Fibroblast of lung (primary cell): ENCODE results near the gene VTI1A. TPM values are rescaled to one million over a fixed set of nuclear protein-coding genes. Genes with fewer than 3 reads are reported as not detected.

ENCODE experiments used
- DNase-seq, 2 donors: peaks; one replicate each; pipeline versions ENCODE4 v3.0.0 to v3.0.0-alpha.2; 2010; ENCODE audit warnings: low read depth in 2 of 2
- H2AFZ ChIP-seq: 2 replicates; pipeline ENCODE4 v1.5.1; 2012; ENCODE audit warnings: low read length, control low read depth, inconsistent platforms
- H3K27ac ChIP-seq: 2 replicates; pipeline ENCODE4 v1.5.1; 2011; ENCODE audit warnings: low read length, control low read depth; ENCODE audit not compliant: insufficient read depth
- H3K27me3 ChIP-seq: 2 replicates; pipeline ENCODE4 v1.5.1; 2011; ENCODE audit warnings: mild to moderate bottlenecking, low read length; ENCODE audit not compliant: control insufficient read depth, insufficient read depth
- H3K36me3 ChIP-seq: 2 replicates; pipeline ENCODE4 v1.5.1; 2011; ENCODE audit warnings: low read length; ENCODE audit not compliant: control insufficient read depth, insufficient read depth
- H3K4me1 ChIP-seq: 2 replicates; pipeline ENCODE4 v1.5.1; 2011; ENCODE audit warnings: low read length; ENCODE audit not compliant: control insufficient read depth, insufficient read depth; ENCODE audit errors: extremely low read depth
- H3K4me2 ChIP-seq: 2 replicates; pipeline ENCODE4 v1.5.1; 2011; ENCODE audit warnings: low read length, control low read depth; ENCODE audit not compliant: insufficient read depth; ENCODE audit errors: extremely low read depth
- H3K4me3 ChIP-seq, 4 experiments: fragments of 200-600 bp in 1 of 4; sonication (generic) in 1 of 4; replicated peaks in 1 of 4; 2 replicates each; pipeline ENCODE4 v1.5.1; 2011 to 2016; ENCODE audit warnings: low read length in 4 of 4, low read depth in 3 of 4, mild to moderate bottlenecking in 3 of 4, control low read depth in 2 of 4, inconsistent platforms in 1 of 4, mixed read lengths in 1 of 4; ENCODE audit not compliant: insufficient read depth in 1 of 4; ENCODE audit errors: control extremely low read depth in 1 of 4
- H3K79me2 ChIP-seq: 2 replicates; pipeline ENCODE4 v1.5.1; 2012; ENCODE audit warnings: mild to moderate bottlenecking, low read length, inconsistent platforms; ENCODE audit not compliant: control insufficient read depth, insufficient read depth
- H3K9ac ChIP-seq: 2 replicates; pipeline ENCODE4 v1.5.1; 2011; ENCODE audit warnings: mild to moderate bottlenecking, low read length, control low read depth; ENCODE audit not compliant: insufficient read depth
- H3K9me3 ChIP-seq: 2 replicates; pipeline ENCODE4 v1.5.1; 2012; ENCODE audit warnings: low read depth, low read length; ENCODE audit not compliant: control insufficient read depth, insufficient read depth
- H4K20me1 ChIP-seq: 2 replicates; pipeline ENCODE4 v1.5.1; 2011; ENCODE audit warnings: low read length; ENCODE audit not compliant: control insufficient read depth, insufficient read depth; ENCODE audit errors: extremely low read depth
- EZH2 ChIP-seq: IDR thresholded peaks from 2 replicates; pipeline ENCODE4 v1.5.1; 2012; ENCODE audit warnings: low read length, control low read depth, mild to moderate bottlenecking; ENCODE audit errors: missing control alignments
- polyA plus RNA-seq, 2 donors: library from polyadenylated mRNA; depleted of rRNA in 1 of 2; stranded (reverse) in 1 of 2; unstranded in 1 of 2; fragments of >200 nt; gene quantifications; 2 replicates each; pipeline ENCODE4 v1.2.1, GENCODE V29; 2011 to 2012; ENCODE audit warnings: missing spikeins in 1 of 2
- total RNA-seq: library from RNA; depleted of rRNA; stranded (reverse); fragments of >200 nt; gene quantifications from 2 replicates; pipeline ENCODE4 v1.2.1, GENCODE V29; 2014
- TF ChIP-seq, protein P1 (sequence below), 2 donors: IDR thresholded peaks in 1 of 2; conservative IDR thresholded peaks in 1 of 2; 1 replicate in 1 of 2; 2 replicates in 1 of 2; pipeline ENCODE4 v1.5.1; 2011 to 2012; ENCODE audit warnings: low read length in 2 of 2, control low read depth in 1 of 2, inconsistent platforms in 1 of 2, low read depth in 1 of 2, mild to moderate bottlenecking in 1 of 2

VTI1A gene
- total and polyA plus RNA-seq, 2 donors (not counting 1 experiment from before 2014, with no cell fraction given): 19.1 to 30.9 TPM

DNA sequence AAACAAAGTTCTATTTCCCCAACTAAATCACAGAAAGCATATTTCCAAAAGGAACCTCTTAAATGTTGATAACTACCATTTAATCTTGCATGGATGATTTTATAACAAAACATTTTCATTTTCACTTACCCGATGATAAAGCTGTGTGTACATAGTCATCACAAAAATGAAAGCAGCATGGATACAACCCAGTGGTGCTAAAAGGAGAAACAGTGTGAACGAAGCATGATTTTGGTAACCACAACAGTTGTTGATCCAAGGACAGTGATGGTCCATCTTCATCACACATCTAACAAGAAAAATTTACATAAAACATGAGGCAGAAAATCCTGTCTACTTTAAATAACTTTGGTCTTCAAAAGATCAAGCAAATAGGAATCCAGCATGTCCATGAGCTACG lies 5.0 kb upstream of the VTI1A start:
- H2AFZ ChIP-seq: no peak overlapping the region
- peaks cover 18% of the 10 kb centered on the region for H3K79me2 ChIP-seq
- no peaks in the 10 kb centered on the region for H4K20me1 ChIP-seq
- no peak overlapping the region for H3K27ac ChIP-seq
- no peaks in the 10 kb centered on the region for H3K9me3 ChIP-seq
- H3K4me3 ChIP-seq: no peak overlapping the region
- peaks cover 12% of the 10 kb centered on the region for H3K36me3 ChIP-seq
- no peaks in the 10 kb centered on the region for H3K4me1 ChIP-seq
- DNase-seq: no peak
- H3K9ac ChIP-seq: no peak overlapping the region
- H3K4me2 ChIP-seq: no peak overlapping the region
- H3K27me3 ChIP-seq: no peaks in the 10 kb centered on the region
- TF ChIP-seq, protein P1, sequence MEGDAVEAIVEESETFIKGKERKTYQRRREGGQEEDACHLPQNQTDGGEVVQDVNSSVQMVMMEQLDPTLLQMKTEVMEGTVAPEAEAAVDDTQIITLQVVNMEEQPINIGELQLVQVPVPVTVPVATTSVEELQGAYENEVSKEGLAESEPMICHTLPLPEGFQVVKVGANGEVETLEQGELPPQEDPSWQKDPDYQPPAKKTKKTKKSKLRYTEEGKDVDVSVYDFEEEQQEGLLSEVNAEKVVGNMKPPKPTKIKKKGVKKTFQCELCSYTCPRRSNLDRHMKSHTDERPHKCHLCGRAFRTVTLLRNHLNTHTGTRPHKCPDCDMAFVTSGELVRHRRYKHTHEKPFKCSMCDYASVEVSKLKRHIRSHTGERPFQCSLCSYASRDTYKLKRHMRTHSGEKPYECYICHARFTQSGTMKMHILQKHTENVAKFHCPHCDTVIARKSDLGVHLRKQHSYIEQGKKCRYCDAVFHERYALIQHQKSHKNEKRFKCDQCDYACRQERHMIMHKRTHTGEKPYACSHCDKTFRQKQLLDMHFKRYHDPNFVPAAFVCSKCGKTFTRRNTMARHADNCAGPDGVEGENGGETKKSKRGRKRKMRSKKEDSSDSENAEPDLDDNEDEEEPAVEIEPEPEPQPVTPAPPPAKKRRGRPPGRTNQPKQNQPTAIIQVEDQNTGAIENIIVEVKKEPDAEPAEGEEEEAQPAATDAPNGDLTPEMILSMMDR (conservative IDR thresholded peaks at IDR 0.05 in 1 of 2, IDR thresholded peaks at IDR 0.05 in 1 of 2; ENCODE audit: low read depth in 1 of 2, low read length in 2 of 2): no peak
- no peak for TF ChIP-seq EZH2

DNA sequence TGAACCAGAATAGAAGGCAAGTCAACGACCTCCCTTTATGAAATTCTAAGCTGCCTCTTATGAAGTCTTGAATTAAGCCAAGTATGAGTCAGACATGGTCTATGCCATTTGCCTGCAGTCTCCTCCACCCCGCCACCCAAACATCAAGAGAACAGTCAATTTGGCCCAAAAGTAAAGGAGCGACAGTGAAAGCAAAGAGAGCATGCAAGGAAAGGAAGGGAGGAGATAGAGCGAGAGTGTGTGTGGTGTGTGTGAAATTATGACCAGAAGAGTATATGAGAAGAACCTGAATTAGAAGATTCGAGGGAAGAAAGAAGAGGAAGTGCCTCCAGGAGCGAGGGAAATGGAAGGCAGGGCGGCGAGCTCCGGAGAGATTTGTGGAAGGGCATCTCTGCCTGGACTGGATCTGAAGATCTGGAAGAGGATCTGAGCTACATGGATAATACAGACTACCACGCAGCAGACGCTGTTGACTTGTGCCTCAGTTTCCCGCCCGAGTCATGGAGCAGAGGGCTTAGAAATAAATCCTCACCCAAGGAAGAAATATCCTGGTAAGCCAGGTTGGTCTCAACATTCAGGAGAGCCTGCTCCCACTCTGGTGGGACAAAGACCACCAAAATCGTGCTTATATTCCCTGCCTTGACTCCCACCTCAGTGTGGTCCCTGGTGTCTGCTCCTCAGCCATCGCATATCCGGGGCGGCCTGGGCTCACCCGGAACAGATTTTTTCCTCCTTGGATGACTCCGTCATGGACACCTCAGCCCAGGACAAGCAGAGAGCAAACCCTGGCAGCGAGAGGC lies 760 bp upstream of the VTI1A start:
- peak; percentile 17 to 37 for DNase-seq
- H4K20me1 ChIP-seq: no peaks in the 10 kb centered on the region
- H3K27me3 ChIP-seq: no peaks in the 10 kb centered on the region
- H3K9ac ChIP-seq: peak overlapping the region; percentile 81
- peaks cover 3% of the 10 kb centered on the region for H3K36me3 ChIP-seq
- peaks cover 40% of the 10 kb centered on the region for H3K79me2 ChIP-seq
- TF ChIP-seq, protein P1 (conservative IDR thresholded peaks at IDR 0.05 in 1 of 2, IDR thresholded peaks at IDR 0.05 in 1 of 2; ENCODE audit: low read depth in 1 of 2, low read length in 2 of 2): no peak
- TF ChIP-seq EZH2: no peak
- H3K27ac ChIP-seq: peak overlapping the region; percentile 96
- H3K4me1 ChIP-seq: peaks cover 3% of the 10 kb centered on the region
- no peaks in the 10 kb centered on the region for H3K9me3 ChIP-seq
- peak overlapping the region; percentile 83 to 99 (median 97) for H3K4me3 ChIP-seq
- peak overlapping the region; percentile 96 for H3K4me2 ChIP-seq
- peak overlapping the region; percentile 95 for H2AFZ ChIP-seq

DNA sequence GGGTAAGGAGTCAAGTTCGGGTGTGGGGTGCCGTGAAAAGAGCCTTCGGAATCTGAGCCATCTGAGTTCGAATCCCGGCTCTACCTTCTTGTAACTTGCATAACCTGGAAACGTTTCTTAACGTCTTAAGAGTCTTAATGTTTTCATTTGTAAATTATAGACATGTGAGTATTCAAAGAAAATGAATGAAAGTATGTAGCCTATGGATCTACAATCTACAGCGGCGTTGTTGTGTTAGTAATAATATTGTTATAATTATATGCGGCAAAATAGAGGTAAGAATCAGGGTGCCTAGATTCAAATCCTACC lies 559 bp downstream of the VTI1A start:
- Histone ChIP-seq H3K4me1 (peaks cover 3% of the 10 kb centered on the region), H3K36me3 (peaks cover 3% of the 10 kb centered on the region), H3K4me3 (peak overlapping the region; percentile 83 to 99 (median 97)), H3K27ac (peak overlapping the region; percentile 96), H3K9me3 (no peaks in the 10 kb centered on the region), H3K4me2 (peak overlapping the region; percentile 80), H2AFZ (peak overlapping the region; percentile 88), H4K20me1 (no peaks in the 10 kb centered on the region), H3K27me3 (no peaks in the 10 kb centered on the region), H3K79me2 (peaks cover 42% of the 10 kb centered on the region), H3K9ac (peak overlapping the region; percentile 81)
- DNase-seq: no peak
- TF ChIP-seq EZH2: no peak
- TF ChIP-seq, protein P1 (conservative IDR thresholded peaks at IDR 0.05 in 1 of 2, IDR thresholded peaks at IDR 0.05 in 1 of 2; ENCODE audit: low read depth in 1 of 2, low read length in 2 of 2): no peak
